SK-N-SH treated with all-trans-retinoic acid at 6 μM for 48 hours (cell line): ENCODE measurements around the gene TGIF2.

Experiments used
- ATAC-seq: fragments of 200-7000 bp; cut with Tn5 transposase; 3 replicates; pipeline ENCODE4 v1.9.1; 2020; ENCODE audit warnings: mild to moderate bottlenecking, moderate library complexity
- ARNTL ChIP-seq: fragments of 450-650 bp; formaldehyde crosslinking; IDR thresholded peaks from 2 replicates; pipeline ENCODE4 v1.5.0; 2020; ENCODE audit warnings: low read depth, mild to moderate bottlenecking, moderate library complexity, borderline replicate concordance
- BACH2 ChIP-seq: fragments of 250-450 bp; sonication (Bioruptor Pico); IDR thresholded peaks from 2 replicates; pipeline ENCODE4 v1.9.0; 2021; ENCODE audit warnings: mild to moderate bottlenecking, borderline replicate concordance
- CSDC2 ChIP-seq: fragments of 250-450 bp; sonication (Bioruptor Pico); IDR thresholded peaks from 2 replicates; pipeline ENCODE4 v1.5.0; 2020; ENCODE audit warnings: mild to moderate bottlenecking, moderate library complexity
- ESRRG ChIP-seq: fragments of 250-450 bp; sonication (Bioruptor Pico); IDR thresholded peaks from 2 replicates; pipeline ENCODE4 v1.6.1; 2021; ENCODE audit warnings: mild to moderate bottlenecking
- GLIS3 ChIP-seq: fragments of 250-450 bp; sonication (Bioruptor Pico); IDR thresholded peaks from 2 replicates; pipeline ENCODE4 v1.5.0; 2020; ENCODE audit warnings: mild to moderate bottlenecking, moderate library complexity
- ISL1 ChIP-seq: fragments of 250-450 bp; sonication (Bioruptor Pico); IDR thresholded peaks from 2 replicates; pipeline ENCODE4 v2.1.2; 2022; ENCODE audit warnings: mild to moderate bottlenecking, moderate library complexity
- OSR1 ChIP-seq: fragments of 250-450 bp; sonication (Bioruptor Pico); IDR thresholded peaks from 2 replicates; pipeline ENCODE4 v1.8.0; 2022; ENCODE audit warnings: moderate library complexity, mild to moderate bottlenecking, inconsistent platforms
- PPARA ChIP-seq: fragments of 250-450 bp; sonication (Bioruptor Pico); IDR thresholded peaks from 2 replicates; pipeline ENCODE4 v1.5.0; 2020; ENCODE audit warnings: mild to moderate bottlenecking, borderline replicate concordance
- SNAI2 ChIP-seq: fragments of 250-450 bp; sonication (Bioruptor Pico); IDR thresholded peaks from 2 replicates; pipeline ENCODE4 v1.5.0; 2020; ENCODE audit warnings: mild to moderate bottlenecking, moderate library complexity
- TCF4 ChIP-seq: fragments of 250-450 bp; sonication (Bioruptor Pico); IDR thresholded peaks from 2 replicates; pipeline ENCODE4 v1.8.0; 2021; ENCODE audit warnings: mild to moderate bottlenecking, moderate library complexity, borderline replicate concordance
- TOX ChIP-seq: fragments of 250-450 bp; sonication (Bioruptor Pico); IDR thresholded peaks from 2 replicates; pipeline ENCODE4 v1.8.0; 2021; ENCODE audit warnings: mild to moderate bottlenecking, moderate library complexity, borderline replicate concordance
- ZC3H10 ChIP-seq: fragments of 250-450 bp; sonication (Bioruptor Pico); IDR thresholded peaks from 2 replicates; pipeline ENCODE4 v1.5.1; 2021; ENCODE audit warnings: mild to moderate bottlenecking, moderate library complexity
- ZFP3 ChIP-seq: fragments of 250-450 bp; sonication (Bioruptor Pico); IDR thresholded peaks from 2 replicates; pipeline ENCODE4 v1.5.0; 2020; ENCODE audit warnings: mild to moderate bottlenecking, moderate library complexity
- ZFP30 ChIP-seq: fragments of 450-650 bp; formaldehyde crosslinking; IDR thresholded peaks from 2 replicates; pipeline ENCODE4 v1.5.0; 2022; ENCODE audit warnings: mild to moderate bottlenecking, moderate library complexity
- ZNF565 ChIP-seq: fragments of 450-650 bp; formaldehyde crosslinking; conservative IDR thresholded peaks from 2 replicates; pipeline ENCODE4 v1.5.0; 2020; ENCODE audit warnings: low read depth, mild to moderate bottlenecking, moderate library complexity
- ZNF70 ChIP-seq: fragments of 450-650 bp; formaldehyde crosslinking; IDR thresholded peaks from 2 replicates; pipeline ENCODE4 v1.5.0; 2020; ENCODE audit warnings: mild to moderate bottlenecking, moderate library complexity
- ZNF8 ChIP-seq: fragments of 450-650 bp; formaldehyde crosslinking; IDR thresholded peaks from 2 replicates; pipeline ENCODE4 v1.5.0; 2020; ENCODE audit warnings: mild to moderate bottlenecking, moderate library complexity
- TF ChIP-seq, protein P1 (sequence below): fragments of 250-450 bp; sonication (Bioruptor Pico); IDR thresholded peaks from 2 replicates; pipeline ENCODE4 v1.8.0; 2021; ENCODE audit warnings: low read depth, mild to moderate bottlenecking, moderate library complexity, borderline replicate concordance
- TF ChIP-seq, protein P2 (sequence below): fragments of 250-450 bp; sonication (Bioruptor Pico); IDR thresholded peaks from 2 replicates; pipeline ENCODE4 v1.5.1; 2020; ENCODE audit warnings: low read depth, mild to moderate bottlenecking, moderate library complexity
- TF ChIP-seq, protein P3 (sequence below): fragments of 250-450 bp; sonication (Bioruptor Pico); IDR thresholded peaks from 2 replicates; pipeline ENCODE4 v1.5.1; 2021; ENCODE audit warnings: mild to moderate bottlenecking, moderate library complexity
- TF ChIP-seq, protein P4 (sequence below): fragments of 250-450 bp; sonication (Bioruptor Pico); IDR thresholded peaks from 2 replicates; pipeline ENCODE4 v1.5.0; 2020; ENCODE audit warnings: mild to moderate bottlenecking, moderate library complexity
- TF ChIP-seq, protein P5 (sequence below): fragments of 250-450 bp; sonication (Bioruptor Pico); IDR thresholded peaks from 2 replicates; pipeline ENCODE4 v1.8.0; 2020; ENCODE audit warnings: mild to moderate bottlenecking, moderate library complexity, borderline replicate concordance

The TGIF2 gene

DNA sequence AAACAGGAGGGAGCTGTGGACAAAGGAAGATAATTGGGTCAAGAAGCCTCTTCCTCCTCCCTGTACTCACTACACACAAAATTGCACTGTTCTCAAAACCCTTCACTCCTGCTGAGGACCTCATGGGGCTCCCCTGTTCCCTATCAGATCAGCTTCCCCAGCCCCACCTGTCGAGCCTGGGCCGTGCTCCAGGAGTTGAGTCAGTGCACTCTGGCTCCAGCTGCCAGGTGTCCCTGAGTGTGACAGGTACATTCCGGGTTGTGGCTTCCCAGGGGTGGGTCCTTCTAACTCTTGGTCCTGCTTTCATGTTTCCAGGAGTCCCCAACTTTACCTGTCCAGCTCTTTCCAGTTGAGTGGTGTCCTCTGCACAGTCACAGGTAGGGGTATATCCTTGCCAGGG lies 40.6 kb downstream of the TGIF2 start (continued):
- TF ChIP-seq, protein P1, sequence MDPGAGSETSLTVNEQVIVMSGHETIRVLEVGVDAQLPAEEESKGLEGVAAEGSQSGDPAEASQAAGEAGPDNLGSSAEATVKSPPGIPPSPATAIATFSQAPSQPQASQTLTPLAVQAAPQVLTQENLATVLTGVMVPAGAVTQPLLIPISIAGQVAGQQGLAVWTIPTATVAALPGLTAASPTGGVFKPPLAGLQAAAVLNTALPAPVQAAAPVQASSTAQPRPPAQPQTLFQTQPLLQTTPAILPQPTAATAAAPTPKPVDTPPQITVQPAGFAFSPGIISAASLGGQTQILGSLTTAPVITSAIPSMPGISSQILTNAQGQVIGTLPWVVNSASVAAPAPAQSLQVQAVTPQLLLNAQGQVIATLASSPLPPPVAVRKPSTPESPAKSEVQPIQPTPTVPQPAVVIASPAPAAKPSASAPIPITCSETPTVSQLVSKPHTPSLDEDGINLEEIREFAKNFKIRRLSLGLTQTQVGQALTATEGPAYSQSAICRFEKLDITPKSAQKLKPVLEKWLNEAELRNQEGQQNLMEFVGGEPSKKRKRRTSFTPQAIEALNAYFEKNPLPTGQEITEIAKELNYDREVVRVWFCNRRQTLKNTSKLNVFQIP (CRISPR knock-in tag), result no peak
- TF ChIP-seq ISL1 (CRISPR knock-in tag) (no peak), BACH2 (CRISPR knock-in tag) (no peak)

DNA sequence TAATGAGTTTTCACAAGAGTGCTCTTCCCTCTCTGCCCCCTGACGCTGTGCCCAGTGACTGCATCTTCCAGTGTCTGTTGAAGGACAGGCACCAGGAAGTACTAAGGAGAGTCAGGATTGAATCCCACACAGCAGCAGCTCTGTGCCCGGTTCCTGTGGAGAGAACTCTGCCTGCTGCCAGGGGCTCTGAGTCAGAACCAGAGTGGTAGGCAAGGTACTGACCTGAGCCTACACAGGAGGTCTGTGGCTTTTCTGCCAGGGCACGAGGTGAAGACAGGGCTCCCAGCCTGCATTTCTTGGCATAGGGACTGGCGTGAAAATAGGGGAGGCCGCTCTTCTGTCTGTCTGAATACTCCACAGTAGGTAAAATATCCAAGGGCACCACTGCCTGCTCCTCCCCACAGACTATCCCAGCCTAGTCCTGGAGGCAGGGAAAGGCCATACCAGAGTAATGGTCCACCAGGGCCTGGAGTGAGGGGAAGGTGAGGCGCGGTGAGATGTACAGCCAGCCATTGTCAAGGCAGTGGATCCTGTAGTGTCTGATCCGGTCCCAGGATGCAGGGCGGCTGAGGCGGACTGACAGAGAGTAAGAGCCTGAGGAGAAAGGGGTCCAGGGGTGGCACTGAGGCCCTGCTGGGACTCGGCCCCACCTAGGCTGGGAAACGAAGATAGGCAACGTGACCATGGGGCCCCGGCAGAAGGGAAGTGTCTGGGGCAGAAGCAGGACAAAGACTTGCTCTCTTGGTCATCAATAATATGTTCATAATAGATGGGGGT lies 41.6 kb downstream of the TGIF2 start:
- TF ChIP-seq, protein P2, sequence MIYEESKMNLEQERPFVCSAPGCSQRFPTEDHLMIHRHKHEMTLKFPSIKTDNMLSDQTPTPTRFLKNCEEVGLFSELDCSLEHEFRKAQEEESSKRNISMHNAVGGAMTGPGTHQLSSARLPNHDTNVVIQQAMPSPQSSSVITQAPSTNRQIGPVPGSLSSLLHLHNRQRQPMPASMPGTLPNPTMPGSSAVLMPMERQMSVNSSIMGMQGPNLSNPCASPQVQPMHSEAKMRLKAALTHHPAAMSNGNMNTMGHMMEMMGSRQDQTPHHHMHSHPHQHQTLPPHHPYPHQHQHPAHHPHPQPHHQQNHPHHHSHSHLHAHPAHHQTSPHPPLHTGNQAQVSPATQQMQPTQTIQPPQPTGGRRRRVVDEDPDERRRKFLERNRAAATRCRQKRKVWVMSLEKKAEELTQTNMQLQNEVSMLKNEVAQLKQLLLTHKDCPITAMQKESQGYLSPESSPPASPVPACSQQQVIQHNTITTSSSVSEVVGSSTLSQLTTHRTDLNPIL, result no peak
- TF ChIP-seq ZFP30 (CRISPR knock-in tag) (no peak), ZNF8 (CRISPR knock-in tag) (no peak), ZNF565 (CRISPR knock-in tag) (no peak), TCF4 (CRISPR knock-in tag) (no peak), GLIS3 (CRISPR knock-in tag) (no peak), PPARA (CRISPR knock-in tag) (no peak)
- no peak for ATAC-seq

DNA sequence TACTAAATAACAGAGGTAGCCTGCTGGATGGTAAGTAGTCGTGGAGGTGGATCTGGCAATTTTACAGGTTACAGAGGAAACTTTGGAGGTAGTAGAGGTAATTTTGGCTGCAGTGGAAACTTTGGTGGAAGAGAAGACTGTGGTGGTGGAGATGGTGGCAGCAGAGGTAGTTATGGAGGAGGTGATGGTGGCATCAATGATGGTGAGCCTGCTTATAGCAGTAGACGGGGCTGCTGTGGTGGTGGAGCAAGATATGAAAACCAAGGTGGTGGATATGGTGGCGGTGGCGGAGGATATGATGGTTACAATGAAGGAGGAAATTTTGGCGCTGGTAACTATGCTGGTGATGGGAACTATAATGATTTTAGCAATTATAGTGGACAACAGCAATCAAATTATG lies 47.5 kb downstream of the TGIF2 start:
- TF ChIP-seq, protein P2, result no peak
- no peak for TF ChIP-seq OSR1
- no peak for TF ChIP-seq SNAI2 (CRISPR knock-in tag)
- TF ChIP-seq TCF4 (CRISPR knock-in tag), result no peak
- TF ChIP-seq, protein P3, sequence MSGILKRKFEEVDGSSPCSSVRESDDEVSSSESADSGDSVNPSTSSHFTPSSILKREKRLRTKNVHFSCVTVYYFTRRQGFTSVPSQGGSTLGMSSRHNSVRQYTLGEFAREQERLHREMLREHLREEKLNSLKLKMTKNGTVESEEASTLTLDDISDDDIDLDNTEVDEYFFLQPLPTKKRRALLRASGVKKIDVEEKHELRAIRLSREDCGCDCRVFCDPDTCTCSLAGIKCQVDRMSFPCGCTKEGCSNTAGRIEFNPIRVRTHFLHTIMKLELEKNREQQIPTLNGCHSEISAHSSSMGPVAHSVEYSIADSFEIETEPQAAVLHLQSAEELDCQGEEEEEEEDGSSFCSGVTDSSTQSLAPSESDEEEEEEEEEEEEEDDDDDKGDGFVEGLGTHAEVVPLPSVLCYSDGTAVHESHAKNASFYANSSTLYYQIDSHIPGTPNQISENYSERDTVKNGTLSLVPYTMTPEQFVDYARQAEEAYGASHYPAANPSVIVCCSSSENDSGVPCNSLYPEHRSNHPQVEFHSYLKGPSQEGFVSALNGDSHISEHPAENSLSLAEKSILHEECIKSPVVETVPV, result no peak
- TF ChIP-seq ZFP3, result no peak
- TF ChIP-seq ESRRG (CRISPR knock-in tag), result no peak
- no peak for TF ChIP-seq ZNF70
- no peak for TF ChIP-seq ZC3H10 (CRISPR knock-in tag)
- no peak for TF ChIP-seq PPARA (CRISPR knock-in tag)
- TF ChIP-seq, protein P4, sequence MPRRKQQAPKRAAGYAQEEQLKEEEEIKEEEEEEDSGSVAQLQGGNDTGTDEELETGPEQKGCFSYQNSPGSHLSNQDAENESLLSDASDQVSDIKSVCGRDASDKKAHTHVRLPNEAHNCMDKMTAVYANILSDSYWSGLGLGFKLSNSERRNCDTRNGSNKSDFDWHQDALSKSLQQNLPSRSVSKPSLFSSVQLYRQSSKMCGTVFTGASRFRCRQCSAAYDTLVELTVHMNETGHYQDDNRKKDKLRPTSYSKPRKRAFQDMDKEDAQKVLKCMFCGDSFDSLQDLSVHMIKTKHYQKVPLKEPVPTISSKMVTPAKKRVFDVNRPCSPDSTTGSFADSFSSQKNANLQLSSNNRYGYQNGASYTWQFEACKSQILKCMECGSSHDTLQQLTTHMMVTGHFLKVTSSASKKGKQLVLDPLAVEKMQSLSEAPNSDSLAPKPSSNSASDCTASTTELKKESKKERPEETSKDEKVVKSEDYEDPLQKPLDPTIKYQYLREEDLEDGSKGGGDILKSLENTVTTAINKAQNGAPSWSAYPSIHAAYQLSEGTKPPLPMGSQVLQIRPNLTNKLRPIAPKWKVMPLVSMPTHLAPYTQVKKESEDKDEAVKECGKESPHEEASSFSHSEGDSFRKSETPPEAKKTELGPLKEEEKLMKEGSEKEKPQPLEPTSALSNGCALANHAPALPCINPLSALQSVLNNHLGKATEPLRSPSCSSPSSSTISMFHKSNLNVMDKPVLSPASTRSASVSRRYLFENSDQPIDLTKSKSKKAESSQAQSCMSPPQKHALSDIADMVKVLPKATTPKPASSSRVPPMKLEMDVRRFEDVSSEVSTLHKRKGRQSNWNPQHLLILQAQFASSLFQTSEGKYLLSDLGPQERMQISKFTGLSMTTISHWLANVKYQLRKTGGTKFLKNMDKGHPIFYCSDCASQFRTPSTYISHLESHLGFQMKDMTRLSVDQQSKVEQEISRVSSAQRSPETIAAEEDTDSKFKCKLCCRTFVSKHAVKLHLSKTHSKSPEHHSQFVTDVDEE (CRISPR knock-in tag), result no peak
- TF ChIP-seq ZNF565 (CRISPR knock-in tag), result no peak
- no peak for TF ChIP-seq ARNTL
- no peak for TF ChIP-seq TOX (CRISPR knock-in tag)
- TF ChIP-seq, protein P5, sequence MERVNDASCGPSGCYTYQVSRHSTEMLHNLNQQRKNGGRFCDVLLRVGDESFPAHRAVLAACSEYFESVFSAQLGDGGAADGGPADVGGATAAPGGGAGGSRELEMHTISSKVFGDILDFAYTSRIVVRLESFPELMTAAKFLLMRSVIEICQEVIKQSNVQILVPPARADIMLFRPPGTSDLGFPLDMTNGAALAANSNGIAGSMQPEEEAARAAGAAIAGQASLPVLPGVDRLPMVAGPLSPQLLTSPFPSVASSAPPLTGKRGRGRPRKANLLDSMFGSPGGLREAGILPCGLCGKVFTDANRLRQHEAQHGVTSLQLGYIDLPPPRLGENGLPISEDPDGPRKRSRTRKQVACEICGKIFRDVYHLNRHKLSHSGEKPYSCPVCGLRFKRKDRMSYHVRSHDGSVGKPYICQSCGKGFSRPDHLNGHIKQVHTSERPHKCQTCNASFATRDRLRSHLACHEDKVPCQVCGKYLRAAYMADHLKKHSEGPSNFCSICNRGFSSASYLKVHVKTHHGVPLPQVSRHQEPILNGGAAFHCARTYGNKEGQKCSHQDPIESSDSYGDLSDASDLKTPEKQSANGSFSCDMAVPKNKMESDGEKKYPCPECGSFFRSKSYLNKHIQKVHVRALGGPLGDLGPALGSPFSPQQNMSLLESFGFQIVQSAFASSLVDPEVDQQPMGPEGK (CRISPR knock-in tag), result no peak
- no peak for TF ChIP-seq CSDC2 (CRISPR knock-in tag)
- no peak for TF ChIP-seq ZNF8 (CRISPR knock-in tag)
- TF ChIP-seq ISL1 (CRISPR knock-in tag), result no peak
- ATAC-seq, result no peak
